ENCODE measurements around the gene ANKRD37. TPM values are rescaled to one million over a fixed set of nuclear protein-coding genes. Genes with fewer than 3 reads are reported as not detected.

Gene ANKRD37
- total and polyA plus RNA-seq, 3 donors from 2014 or later, result 12.7 to 23.7 (median 19.6) TPM

GRCh38 chr4:185382754-185383153, 13.9 kb upstream of the ANKRD37 start:
- no peak for TF ChIP-seq POLR2A (IDR thresholded peaks at IDR 0.05)
- TF ChIP-seq, protein P1, sequence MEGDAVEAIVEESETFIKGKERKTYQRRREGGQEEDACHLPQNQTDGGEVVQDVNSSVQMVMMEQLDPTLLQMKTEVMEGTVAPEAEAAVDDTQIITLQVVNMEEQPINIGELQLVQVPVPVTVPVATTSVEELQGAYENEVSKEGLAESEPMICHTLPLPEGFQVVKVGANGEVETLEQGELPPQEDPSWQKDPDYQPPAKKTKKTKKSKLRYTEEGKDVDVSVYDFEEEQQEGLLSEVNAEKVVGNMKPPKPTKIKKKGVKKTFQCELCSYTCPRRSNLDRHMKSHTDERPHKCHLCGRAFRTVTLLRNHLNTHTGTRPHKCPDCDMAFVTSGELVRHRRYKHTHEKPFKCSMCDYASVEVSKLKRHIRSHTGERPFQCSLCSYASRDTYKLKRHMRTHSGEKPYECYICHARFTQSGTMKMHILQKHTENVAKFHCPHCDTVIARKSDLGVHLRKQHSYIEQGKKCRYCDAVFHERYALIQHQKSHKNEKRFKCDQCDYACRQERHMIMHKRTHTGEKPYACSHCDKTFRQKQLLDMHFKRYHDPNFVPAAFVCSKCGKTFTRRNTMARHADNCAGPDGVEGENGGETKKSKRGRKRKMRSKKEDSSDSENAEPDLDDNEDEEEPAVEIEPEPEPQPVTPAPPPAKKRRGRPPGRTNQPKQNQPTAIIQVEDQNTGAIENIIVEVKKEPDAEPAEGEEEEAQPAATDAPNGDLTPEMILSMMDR (IDR thresholded peaks at IDR 0.05), result no peak
- no peak overlapping the region for H3K27ac ChIP-seq
- no peak for DNase-seq
- intact Hi-C loops (cut with DNase I; ENCODE audit: low total_unique reads), result no loop called here
- H3K9me3 ChIP-seq, result no peaks in the 10 kb centered on the region
- H3K27me3 ChIP-seq, result no peaks in the 10 kb centered on the region
- no peaks in the 10 kb centered on the region for H3K36me3 ChIP-seq (ENCODE audit: low read depth, missing control alignments)
- H3K4me1 ChIP-seq, result no peaks in the 10 kb centered on the region
- no peak overlapping the region for H3K4me3 ChIP-seq

DNA sequence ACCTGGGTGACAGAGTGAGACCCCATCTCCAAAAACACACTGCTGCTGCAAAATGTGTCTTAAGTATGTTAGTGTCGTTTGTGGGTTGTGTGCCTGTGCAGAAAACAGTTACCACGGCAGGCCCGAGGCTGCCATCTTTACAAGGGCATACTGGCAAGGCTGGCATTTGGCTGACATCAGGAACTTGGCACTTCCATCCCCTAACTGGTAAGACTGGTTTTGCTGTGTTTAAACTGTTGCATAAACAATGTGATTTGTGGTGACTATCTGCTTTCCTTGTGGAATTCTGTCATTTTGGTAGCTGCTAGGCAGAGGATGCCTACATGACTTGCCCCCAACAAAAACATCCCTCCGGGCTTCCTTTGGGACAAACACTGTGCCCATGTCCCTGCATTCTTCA, 13.2 kb upstream of the ANKRD37 start:
- H3K27me3 ChIP-seq, result no peaks in the 10 kb centered on the region
- WGBS, 2 donors, result 60 to 81% methylated on average over 3 to 4 of the region's 4 CpGs
- H3K36me3 ChIP-seq (ENCODE audit: low read depth, missing control alignments), result no peaks in the 10 kb centered on the region
- TF ChIP-seq, protein P1 (IDR thresholded peaks at IDR 0.05), result no peak
- no peak for TF ChIP-seq POLR2A (IDR thresholded peaks at IDR 0.05)
- H3K4me3 ChIP-seq, result no peak overlapping the region
- H3K4me1 ChIP-seq, result no peaks in the 10 kb centered on the region
- no peaks in the 10 kb centered on the region for H3K9me3 ChIP-seq
- no peak overlapping the region for H3K27ac ChIP-seq
- DNase-seq, result no peak
- intact Hi-C loops (cut with DNase I; ENCODE audit: low total_unique reads), result no loop called here

DNA sequence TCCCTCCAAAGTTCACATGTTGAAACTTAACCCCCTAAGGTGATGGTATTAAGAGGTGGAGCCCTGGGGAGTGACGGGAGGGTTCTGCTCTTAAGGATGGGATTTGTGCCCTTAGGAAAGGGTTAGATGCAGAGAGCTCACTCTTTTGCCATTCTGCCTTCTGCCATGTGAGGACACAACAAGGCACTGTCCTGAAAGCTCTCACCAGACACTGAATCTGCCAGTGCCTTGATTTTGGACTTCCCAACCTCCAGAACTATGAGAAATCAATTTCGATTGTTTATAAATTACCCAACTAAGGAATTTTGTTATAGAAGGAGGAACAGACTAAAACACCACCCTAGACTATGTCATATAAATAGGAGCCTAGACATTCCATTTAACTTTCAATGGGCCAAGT, 12.6 kb upstream of the ANKRD37 start:
- H3K9me3 ChIP-seq, result no peaks in the 10 kb centered on the region
- DNase-seq, result no peak
- H3K4me1 ChIP-seq, result no peaks in the 10 kb centered on the region
- TF ChIP-seq, protein P1 (IDR thresholded peaks at IDR 0.05), result no peak
- TF ChIP-seq POLR2A (IDR thresholded peaks at IDR 0.05), result no peak
- intact Hi-C loops (cut with DNase I; ENCODE audit: low total_unique reads), result no loop called here
- WGBS, 2 donors, result 89 to 96% methylated on average over 2 of the region's 2 CpGs
- no peak overlapping the region for H3K27ac ChIP-seq
- H3K36me3 ChIP-seq (ENCODE audit: low read depth, missing control alignments), result no peaks in the 10 kb centered on the region
- no peak overlapping the region for H3K4me3 ChIP-seq
- H3K27me3 ChIP-seq, result no peaks in the 10 kb centered on the region

DNA sequence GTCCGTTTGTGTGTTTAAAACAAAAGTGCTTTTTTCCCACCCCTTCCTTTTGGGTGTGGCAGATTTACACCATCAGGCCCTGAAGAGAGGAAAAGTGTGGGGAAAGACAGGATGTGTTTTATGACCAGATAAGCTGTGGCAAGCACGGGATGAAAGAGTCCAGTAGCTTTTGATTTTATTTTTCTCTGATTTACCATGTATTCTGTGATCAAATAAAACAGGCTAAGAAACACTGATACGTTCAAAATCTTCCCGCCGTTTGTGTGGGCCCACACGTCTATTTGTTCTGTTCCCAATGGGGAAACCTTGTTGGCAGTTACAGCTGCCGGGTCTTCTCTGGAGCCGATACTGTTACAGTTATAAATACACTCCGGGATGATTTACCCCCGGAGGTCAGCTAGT, 11.7 kb upstream of the ANKRD37 start:
- H3K27ac ChIP-seq, result no peak overlapping the region
- no peaks in the 10 kb centered on the region for H3K36me3 ChIP-seq (ENCODE audit: low read depth, missing control alignments)
- no peaks in the 10 kb centered on the region for H3K9me3 ChIP-seq
- WGBS, 2 donors, result 21 to 23% methylated on average over 10 of the region's 10 CpGs
- intact Hi-C loops (cut with DNase I; ENCODE audit: low total_unique reads), result no loop called here
- no peaks in the 10 kb centered on the region for H3K4me1 ChIP-seq
- TF ChIP-seq, protein P1 (IDR thresholded peaks at IDR 0.05), result no peak
- TF ChIP-seq POLR2A (IDR thresholded peaks at IDR 0.05), result no peak
- H3K27me3 ChIP-seq, result no peaks in the 10 kb centered on the region
- no peak for DNase-seq
- H3K4me3 ChIP-seq, result no peak overlapping the region

GRCh38 chr4:185387957-185388356, 8.7 kb upstream of the ANKRD37 start:
- H3K27ac ChIP-seq, result no peak overlapping the region
- no peak for DNase-seq
- 93 to 97% methylated on average over 12 of the region's 12 CpGs for WGBS, 2 donors
- no peaks in the 10 kb centered on the region for H3K36me3 ChIP-seq (ENCODE audit: low read depth, missing control alignments)
- no peaks in the 10 kb centered on the region for H3K9me3 ChIP-seq
- H3K4me1 ChIP-seq, result no peaks in the 10 kb centered on the region
- H3K27me3 ChIP-seq, result no peaks in the 10 kb centered on the region
- H3K4me3 ChIP-seq, result no peak overlapping the region
- TF ChIP-seq, protein P1 (IDR thresholded peaks at IDR 0.05), result no peak
- intact Hi-C loops (cut with DNase I; ENCODE audit: low total_unique reads), result no loop called here
